ENCODE measurements around the gene CCL13. TPM values are rescaled to one million over a fixed set of nuclear protein-coding genes. Genes with fewer than 3 reads are reported as not detected.

The CCL13 gene
- polyA plus RNA-seq, 1 donor from 2014 or later: not detected

DNA sequence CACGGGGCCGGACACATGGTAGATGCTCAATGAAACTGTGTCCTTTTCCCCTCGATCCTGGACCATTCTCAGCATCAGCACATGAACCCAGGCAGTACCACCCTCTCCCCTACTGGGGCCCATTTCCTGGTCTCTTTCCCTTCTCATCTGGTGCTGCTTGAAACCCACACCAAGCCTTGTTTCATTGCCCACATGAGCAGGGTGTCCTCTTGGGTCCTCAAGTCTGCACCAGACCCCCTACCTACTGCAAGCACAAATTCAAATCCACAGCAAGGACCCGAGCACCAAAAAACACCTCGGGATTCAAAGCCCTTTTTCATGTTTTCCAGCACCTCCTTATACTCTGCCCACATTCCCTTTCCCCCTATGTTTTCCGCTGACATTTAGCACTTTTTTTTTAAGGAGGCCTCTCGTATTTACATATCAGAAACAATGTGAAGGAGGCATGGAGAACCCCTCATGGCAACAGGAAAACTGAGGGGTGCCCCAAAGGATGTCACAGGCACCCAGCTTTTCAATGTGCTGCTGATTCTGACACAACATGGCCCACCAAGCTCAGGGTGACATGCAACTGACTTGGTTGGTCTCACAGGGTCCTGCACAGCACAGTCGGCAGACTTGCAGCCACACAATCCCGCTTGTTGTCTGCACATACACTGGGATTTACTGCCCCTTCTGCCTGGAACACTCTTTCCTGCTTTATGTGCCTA lies 11.4 kb downstream of the CCL13 start:
- Histone ChIP-seq H3K9ac (ENCODE audit: low read length) (no peak overlapping the region), H3K79me2 (replicated peaks; ENCODE audit: insufficient read depth, low read length) (no peaks in the 10 kb centered on the region), H3K36me3 (ENCODE audit: insufficient read depth, low read length) (no peaks in the 10 kb centered on the region), H3K27me3 (ENCODE audit: insufficient read depth, low read depth, low read length) (no peaks in the 10 kb centered on the region), H3K4me2 (ENCODE audit: low read length) (no peak overlapping the region), H3K4me3 (ENCODE audit: low read length) (no peak overlapping the region), H4K20me1 (ENCODE audit: insufficient read depth) (no peaks in the 10 kb centered on the region), H3K27ac (ENCODE audit: low read length) (no peak overlapping the region), H3F3A (ENCODE audit: insufficient read depth, low read length, poor library complexity, severe bottlenecking) (no peaks in the 10 kb centered on the region), H3K9me2 (ENCODE audit: insufficient read depth, low read length) (no peaks in the 10 kb centered on the region), H3K9me3 (ENCODE audit: low read length) (no peaks in the 10 kb centered on the region), H2AFZ (ENCODE audit: low read depth, low read length) (no peak overlapping the region)
- TF ChIP-seq MXI1 (conservative IDR thresholded peaks at IDR 0.05; ENCODE audit: poor library complexity, severe bottlenecking) (no peak), TAF1 (IDR thresholded peaks at IDR 0.05; ENCODE audit: low read depth) (no peak), SMC3 (conservative IDR thresholded peaks at IDR 0.05; ENCODE audit: poor library complexity) (no peak), EP300 (conservative IDR thresholded peaks at IDR 0.05; ENCODE audit: poor library complexity, severe bottlenecking) (no peak), EZH2 (IDR thresholded peaks at IDR 0.05; ENCODE audit: borderline replicate concordance, insufficient read depth, low read length, poor library complexity, severe bottlenecking) (no peak), REST (IDR thresholded peaks at IDR 0.05; ENCODE audit: borderline replicate concordance) (no peak), POLR2AphosphoS5 (IDR thresholded peaks at IDR 0.05) (no peak), RAD21 (conservative IDR thresholded peaks at IDR 0.05) (no peak)
- TF ChIP-seq, protein P1, sequence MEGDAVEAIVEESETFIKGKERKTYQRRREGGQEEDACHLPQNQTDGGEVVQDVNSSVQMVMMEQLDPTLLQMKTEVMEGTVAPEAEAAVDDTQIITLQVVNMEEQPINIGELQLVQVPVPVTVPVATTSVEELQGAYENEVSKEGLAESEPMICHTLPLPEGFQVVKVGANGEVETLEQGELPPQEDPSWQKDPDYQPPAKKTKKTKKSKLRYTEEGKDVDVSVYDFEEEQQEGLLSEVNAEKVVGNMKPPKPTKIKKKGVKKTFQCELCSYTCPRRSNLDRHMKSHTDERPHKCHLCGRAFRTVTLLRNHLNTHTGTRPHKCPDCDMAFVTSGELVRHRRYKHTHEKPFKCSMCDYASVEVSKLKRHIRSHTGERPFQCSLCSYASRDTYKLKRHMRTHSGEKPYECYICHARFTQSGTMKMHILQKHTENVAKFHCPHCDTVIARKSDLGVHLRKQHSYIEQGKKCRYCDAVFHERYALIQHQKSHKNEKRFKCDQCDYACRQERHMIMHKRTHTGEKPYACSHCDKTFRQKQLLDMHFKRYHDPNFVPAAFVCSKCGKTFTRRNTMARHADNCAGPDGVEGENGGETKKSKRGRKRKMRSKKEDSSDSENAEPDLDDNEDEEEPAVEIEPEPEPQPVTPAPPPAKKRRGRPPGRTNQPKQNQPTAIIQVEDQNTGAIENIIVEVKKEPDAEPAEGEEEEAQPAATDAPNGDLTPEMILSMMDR (IDR thresholded peaks at IDR 0.05; ENCODE audit: poor library complexity, severe bottlenecking): no peak

GRCh38 chr17:34368196-34368945 lies 12.1 kb downstream of the CCL13 start:
- no peak overlapping the region for H3K4me3 ChIP-seq (ENCODE audit: low read length)
- TF ChIP-seq POLR2AphosphoS5 (IDR thresholded peaks at IDR 0.05) (no peak), TAF1 (IDR thresholded peaks at IDR 0.05; ENCODE audit: low read depth) (no peak), MXI1 (conservative IDR thresholded peaks at IDR 0.05; ENCODE audit: poor library complexity, severe bottlenecking) (no peak), REST (IDR thresholded peaks at IDR 0.05; ENCODE audit: borderline replicate concordance) (no peak), EZH2 (IDR thresholded peaks at IDR 0.05; ENCODE audit: borderline replicate concordance, insufficient read depth, low read length, poor library complexity, severe bottlenecking) (no peak), SMC3 (conservative IDR thresholded peaks at IDR 0.05; ENCODE audit: poor library complexity) (no peak), RAD21 (conservative IDR thresholded peaks at IDR 0.05) (no peak), EP300 (conservative IDR thresholded peaks at IDR 0.05; ENCODE audit: poor library complexity, severe bottlenecking) (no peak)
- TF ChIP-seq, protein P1 (IDR thresholded peaks at IDR 0.05; ENCODE audit: poor library complexity, severe bottlenecking): no peak
- H3K79me2 ChIP-seq (replicated peaks; ENCODE audit: insufficient read depth, low read length): no peaks in the 10 kb centered on the region
- no peaks in the 10 kb centered on the region for H3K36me3 ChIP-seq (ENCODE audit: insufficient read depth, low read length)
- no peaks in the 10 kb centered on the region for H3K9me3 ChIP-seq (ENCODE audit: low read length)
- H3K9me2 ChIP-seq (ENCODE audit: insufficient read depth, low read length): no peaks in the 10 kb centered on the region
- H3K27ac ChIP-seq (ENCODE audit: low read length): no peak overlapping the region
- H3K4me2 ChIP-seq (ENCODE audit: low read length): no peak overlapping the region
- no peaks in the 10 kb centered on the region for H3K27me3 ChIP-seq (ENCODE audit: insufficient read depth, low read depth, low read length)
- no peaks in the 10 kb centered on the region for H4K20me1 ChIP-seq (ENCODE audit: insufficient read depth)
- no peak overlapping the region for H2AFZ ChIP-seq (ENCODE audit: low read depth, low read length)
- H3K9ac ChIP-seq (ENCODE audit: low read length): no peak overlapping the region
- H3F3A ChIP-seq (ENCODE audit: insufficient read depth, low read length, poor library complexity, severe bottlenecking): no peaks in the 10 kb centered on the region

Data from neural cell (in vitro differentiated cells).